ENCODE measurements around the gene FOXK1. TPM values are rescaled to one million over a fixed set of nuclear protein-coding genes. Genes with fewer than 3 reads are reported as not detected.
"Not testable (repeated sequence)": the region's sequence is repeated elsewhere in the genome, so short reads cannot be mapped to it uniquely, and the experiment has no call there.

Gene FOXK1
- total RNA-seq, 2 donors from 2014 or later, result 34.3 to 62.4 TPM

- TF ChIP-seq CTCF (IDR thresholded peaks at IDR 0.05), result no peak
- no peak overlapping the region for H3K27ac ChIP-seq
- no peak for DNase-seq (ENCODE audit: low spot score)
Measured at GRCh38 chr7:4799508-4800268, 117.6 kb downstream of the FOXK1 start.

GRCh38 chr7:4800487-4800886 is 118.4 kb downstream of the FOXK1 start:
- H3K27ac ChIP-seq, result no peak overlapping the region
- H3K27me3 ChIP-seq (replicated peaks; ENCODE audit: insufficient read depth), result no peaks in the 10 kb centered on the region
- H3K4me3 ChIP-seq, result no peak overlapping the region
- no peaks in the 10 kb centered on the region for H3K36me3 ChIP-seq
- DNase-seq (ENCODE audit: low spot score), result no peak
- no peak for TF ChIP-seq CTCF (IDR thresholded peaks at IDR 0.05)
- H3K4me1 ChIP-seq (ENCODE audit: control insufficient read depth in 1 of 2, low read depth in 2 of 2), result no peaks in the 10 kb centered on the region
- ATAC-seq (ENCODE audit: insufficient number of reproducible peaks, low FRiP score, low read depth), result no peak
- H3K9me3 ChIP-seq, result no peaks in the 10 kb centered on the region

More at GRCh38 chr7:4799508-4800268, 117.6 kb downstream of the FOXK1 start:
- H3K27me3 ChIP-seq (replicated peaks; ENCODE audit: insufficient read depth), result no peaks in the 10 kb centered on the region
- no peaks in the 10 kb centered on the region for H3K4me1 ChIP-seq (ENCODE audit: control insufficient read depth in 1 of 2, low read depth in 2 of 2)
- no peaks in the 10 kb centered on the region for H3K36me3 ChIP-seq
- ATAC-seq (ENCODE audit: insufficient number of reproducible peaks, low FRiP score, low read depth), result no peak
- no peaks in the 10 kb centered on the region for H3K9me3 ChIP-seq
- no peak overlapping the region for H3K4me3 ChIP-seq

GRCh38 chr7:4800926-4801838 is 119.1 kb downstream of the FOXK1 start:
- DNase-seq (ENCODE audit: low spot score) (no peak), ATAC-seq (ENCODE audit: insufficient number of reproducible peaks, low FRiP score, low read depth) (no peak)
- Histone ChIP-seq H3K4me1 (ENCODE audit: control insufficient read depth in 1 of 2, low read depth in 2 of 2) (no peaks in the 10 kb centered on the region), H3K4me3 (no peak overlapping the region), H3K27ac (no peak overlapping the region), H3K9me3 (no peaks in the 10 kb centered on the region), H3K27me3 (replicated peaks; ENCODE audit: insufficient read depth) (no peaks in the 10 kb centered on the region), H3K36me3 (no peaks in the 10 kb centered on the region)
- TF ChIP-seq CTCF (IDR thresholded peaks at IDR 0.05), result no peak

- ATAC-seq (ENCODE audit: insufficient number of reproducible peaks, low FRiP score, low read depth) (no peak), DNase-seq (ENCODE audit: low spot score) (no peak)
- Histone ChIP-seq H3K27me3 (replicated peaks; ENCODE audit: insufficient read depth) (no peaks in the 10 kb centered on the region), H3K9me3 (no peaks in the 10 kb centered on the region), H3K4me3 (no peak overlapping the region), H3K36me3 (no peaks in the 10 kb centered on the region), H3K4me1 (ENCODE audit: control insufficient read depth in 1 of 2, low read depth in 2 of 2) (no peaks in the 10 kb centered on the region), H3K27ac (no peak overlapping the region)
- no peak for TF ChIP-seq CTCF (IDR thresholded peaks at IDR 0.05)
Measured at GRCh38 chr7:4801839-4802231, 119.7 kb downstream of the FOXK1 start.

- H3K27me3 ChIP-seq (replicated peaks; ENCODE audit: insufficient read depth); H3K27ac ChIP-seq; H3K9me3 ChIP-seq; H3K36me3 ChIP-seq; H3K4me1 ChIP-seq (ENCODE audit: control insufficient read depth in 1 of 2, low read depth in 2 of 2); ATAC-seq (ENCODE audit: insufficient number of reproducible peaks, low FRiP score, low read depth); H3K4me3 ChIP-seq; DNase-seq (ENCODE audit: low spot score): not testable (repeated sequence)
Measured at GRCh38 chr7:4802577-4802976, 120.5 kb downstream of the FOXK1 start.
